Choroid plexus epithelial cell (primary cell): ENCODE results near the gene CADM1.

ENCODE experiments used
- DNase-seq: peaks from one replicate; pipeline ENCODE4 v3.0.0-alpha.2; 2010; ENCODE audit warnings: low read depth
- H3K4me3 ChIP-seq: 2 replicates; pipeline ENCODE4 v1.5.1; 2011; ENCODE audit warnings: low read depth, mild to moderate bottlenecking, control low read depth, low read length, moderate library complexity
- TF ChIP-seq, protein P1 (sequence below): conservative IDR thresholded peaks from 2 replicates; pipeline ENCODE4 v1.5.1; 2011; ENCODE audit warnings: low read depth, mild to moderate bottlenecking, control low read depth, inconsistent platforms, low read length, moderate library complexity

Gene CADM1

DNA sequence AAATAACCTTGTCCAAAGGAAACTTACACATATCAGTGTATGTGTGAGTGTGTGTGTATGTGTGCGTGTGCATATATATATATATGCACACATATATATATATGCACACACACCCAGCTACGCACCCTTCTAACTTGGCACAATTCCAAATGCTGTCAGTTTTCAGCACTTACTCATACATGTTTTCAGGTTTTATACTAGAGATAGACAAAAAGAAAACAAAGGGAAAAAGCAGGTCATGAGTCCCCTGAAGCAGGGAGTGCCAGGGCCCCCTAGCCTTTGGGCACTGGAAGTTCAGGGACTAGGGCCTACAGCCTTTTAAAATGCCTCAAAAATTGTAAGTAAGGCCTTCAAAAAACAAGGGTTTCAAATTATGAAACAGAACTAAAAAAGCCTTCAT, 265.4 kb downstream of the CADM1 start:
- DNase-seq: peak; percentile 52
- no peak overlapping the region for H3K4me3 ChIP-seq
- TF ChIP-seq, protein P1, sequence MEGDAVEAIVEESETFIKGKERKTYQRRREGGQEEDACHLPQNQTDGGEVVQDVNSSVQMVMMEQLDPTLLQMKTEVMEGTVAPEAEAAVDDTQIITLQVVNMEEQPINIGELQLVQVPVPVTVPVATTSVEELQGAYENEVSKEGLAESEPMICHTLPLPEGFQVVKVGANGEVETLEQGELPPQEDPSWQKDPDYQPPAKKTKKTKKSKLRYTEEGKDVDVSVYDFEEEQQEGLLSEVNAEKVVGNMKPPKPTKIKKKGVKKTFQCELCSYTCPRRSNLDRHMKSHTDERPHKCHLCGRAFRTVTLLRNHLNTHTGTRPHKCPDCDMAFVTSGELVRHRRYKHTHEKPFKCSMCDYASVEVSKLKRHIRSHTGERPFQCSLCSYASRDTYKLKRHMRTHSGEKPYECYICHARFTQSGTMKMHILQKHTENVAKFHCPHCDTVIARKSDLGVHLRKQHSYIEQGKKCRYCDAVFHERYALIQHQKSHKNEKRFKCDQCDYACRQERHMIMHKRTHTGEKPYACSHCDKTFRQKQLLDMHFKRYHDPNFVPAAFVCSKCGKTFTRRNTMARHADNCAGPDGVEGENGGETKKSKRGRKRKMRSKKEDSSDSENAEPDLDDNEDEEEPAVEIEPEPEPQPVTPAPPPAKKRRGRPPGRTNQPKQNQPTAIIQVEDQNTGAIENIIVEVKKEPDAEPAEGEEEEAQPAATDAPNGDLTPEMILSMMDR: peak; percentile 58

DNA sequence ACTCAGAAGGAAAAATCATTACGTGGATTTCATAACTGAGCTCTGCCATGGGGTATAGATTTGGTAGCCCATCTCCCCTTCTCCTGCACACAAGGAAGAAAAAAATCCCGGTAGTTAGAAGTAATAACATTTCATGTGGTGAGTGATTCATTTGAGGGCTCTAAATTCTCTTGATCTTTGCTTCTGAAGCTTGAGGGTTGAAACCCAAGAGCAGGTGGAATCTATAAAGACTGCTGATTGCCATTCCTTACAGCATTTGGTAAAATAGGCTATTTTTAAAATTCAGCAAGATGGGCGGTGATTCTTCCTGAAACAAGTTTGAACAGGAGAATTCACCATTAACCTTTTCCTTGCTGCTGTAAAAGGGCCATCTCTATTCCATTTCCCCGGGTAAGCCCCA, 266.1 kb downstream of the CADM1 start:
- no peak overlapping the region for H3K4me3 ChIP-seq
- DNase-seq: no peak
- TF ChIP-seq, protein P1: no peak

DNA sequence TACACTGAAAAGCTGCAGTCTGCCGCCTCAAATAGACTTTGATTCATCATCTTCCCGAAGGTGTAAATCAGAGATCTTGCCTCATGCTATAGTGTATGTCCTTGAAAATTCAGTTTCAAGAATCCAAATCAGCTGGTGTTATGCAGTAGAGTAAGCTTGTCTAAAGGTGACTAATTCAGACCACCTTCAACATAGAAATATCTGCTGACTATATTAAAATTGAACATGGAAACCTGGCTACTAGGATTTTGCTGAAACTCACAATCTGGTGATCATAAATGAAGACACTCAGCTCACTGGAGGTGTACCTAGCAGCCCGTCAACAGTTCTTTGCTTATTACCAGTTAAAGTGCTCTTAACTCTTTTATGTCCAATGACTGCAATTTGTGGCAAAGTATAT, 266.6 kb downstream of the CADM1 start:
- H3K4me3 ChIP-seq: no peak overlapping the region
- no peak for DNase-seq
- TF ChIP-seq, protein P1: no peak

DNA sequence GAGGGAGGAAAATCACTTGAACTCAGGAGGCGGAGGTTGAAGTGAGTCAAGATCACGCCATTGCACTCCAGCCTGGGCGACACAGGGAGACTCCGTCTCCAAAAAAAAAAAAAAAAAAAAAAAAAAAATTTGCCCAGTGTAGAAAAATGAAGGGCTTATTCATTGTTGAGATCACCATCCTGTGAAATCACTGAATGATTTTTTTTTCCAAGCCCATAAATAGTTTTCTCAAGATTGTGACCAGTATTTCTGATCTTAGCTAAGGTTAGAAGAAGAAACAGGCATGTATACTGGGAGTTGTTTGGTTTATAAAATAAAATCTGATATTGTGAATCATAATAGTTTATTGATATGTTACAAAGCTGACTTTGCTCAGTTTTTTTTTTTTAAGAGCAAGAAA, 269.4 kb downstream of the CADM1 start:
- TF ChIP-seq, protein P1: no peak
- DNase-seq: no peak
- no peak overlapping the region for H3K4me3 ChIP-seq

DNA sequence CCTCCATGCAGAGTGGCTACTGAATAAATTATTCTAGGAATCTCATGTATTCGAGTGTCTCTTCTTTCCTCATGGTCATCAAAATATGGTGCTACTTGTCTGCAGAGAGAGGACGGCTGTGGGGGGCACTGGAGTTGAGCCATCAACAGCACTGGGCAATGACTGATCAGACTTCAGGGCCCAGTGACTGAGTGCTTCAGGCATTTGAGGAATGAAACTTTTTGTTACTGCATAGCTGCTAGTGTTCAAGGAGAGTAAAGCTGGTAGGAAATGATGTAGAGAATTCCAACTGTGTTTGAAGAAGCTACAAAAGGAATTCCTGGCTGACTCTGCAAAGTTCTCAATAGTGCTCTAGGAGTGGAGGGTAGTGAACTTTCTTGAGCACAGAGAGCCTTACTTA, 277.7 kb downstream of the CADM1 start:
- TF ChIP-seq, protein P1: no peak

DNA sequence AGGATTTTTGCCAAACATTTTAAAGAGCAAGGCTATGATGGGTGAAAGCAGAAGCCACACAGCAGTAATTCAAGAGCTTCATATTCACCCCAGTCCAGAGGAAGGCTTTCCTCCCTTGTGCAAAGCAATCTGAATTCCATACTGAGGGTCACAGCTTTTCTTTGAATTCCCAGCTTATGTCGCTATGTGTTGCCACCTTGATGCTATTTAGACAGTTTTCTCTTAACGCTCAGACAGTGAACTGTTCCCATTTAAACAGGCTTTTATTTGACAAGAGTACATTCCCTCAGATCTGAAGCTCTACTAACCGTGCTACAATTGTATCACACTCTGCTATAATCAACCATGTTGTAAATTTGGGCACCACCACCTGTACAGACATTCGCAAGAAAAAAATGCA, 279.7 kb downstream of the CADM1 start:
- no peak for DNase-seq
- TF ChIP-seq, protein P1: no peak
- no peak overlapping the region for H3K4me3 ChIP-seq

More for the DNA sequence above, 277.7 kb downstream of the CADM1 start:
- no peak overlapping the region for H3K4me3 ChIP-seq
- DNase-seq: peak; percentile 93

DNA sequence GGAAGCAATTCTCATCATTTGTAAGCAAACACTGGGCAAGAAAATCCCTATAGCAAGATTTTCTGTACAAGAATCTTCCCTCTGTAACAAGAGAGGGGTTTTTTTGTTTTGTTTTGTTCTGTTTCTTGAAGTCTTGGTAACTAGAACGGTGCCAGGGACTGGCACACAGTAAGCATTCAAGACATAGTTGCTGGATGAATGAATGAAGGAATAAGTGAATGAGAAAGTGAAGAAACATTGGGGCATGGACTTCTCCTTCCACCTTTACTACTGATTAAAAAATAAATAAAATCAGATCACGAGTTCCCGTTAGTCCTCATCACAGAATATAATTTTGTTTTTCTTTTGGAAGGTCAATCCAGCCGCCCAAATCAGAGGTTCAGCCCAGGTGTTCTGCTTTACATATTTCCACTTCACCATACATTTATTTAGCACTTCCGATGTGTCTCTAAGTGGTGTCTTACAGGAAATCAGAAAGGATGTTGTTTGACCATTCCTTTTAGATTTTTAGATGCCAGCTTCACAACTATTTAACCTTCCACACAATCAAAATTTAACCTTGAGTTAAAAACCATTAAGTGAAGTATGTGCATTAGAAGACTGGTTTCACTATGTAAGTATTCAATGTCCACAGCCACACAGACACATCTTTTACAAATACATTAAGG, 281.2 kb downstream of the CADM1 start:
- DNase-seq: peak; percentile 18
- no peak overlapping the region for H3K4me3 ChIP-seq
- TF ChIP-seq, protein P1: no peak
